ENCODE measurements around the gene CD180. TPM values are rescaled to one million over a fixed set of nuclear protein-coding genes. Genes with fewer than 3 reads are reported as not detected.

The CD180 gene
- total RNA-seq, 1 experiment from 2014 or later, result not detected

DNA sequence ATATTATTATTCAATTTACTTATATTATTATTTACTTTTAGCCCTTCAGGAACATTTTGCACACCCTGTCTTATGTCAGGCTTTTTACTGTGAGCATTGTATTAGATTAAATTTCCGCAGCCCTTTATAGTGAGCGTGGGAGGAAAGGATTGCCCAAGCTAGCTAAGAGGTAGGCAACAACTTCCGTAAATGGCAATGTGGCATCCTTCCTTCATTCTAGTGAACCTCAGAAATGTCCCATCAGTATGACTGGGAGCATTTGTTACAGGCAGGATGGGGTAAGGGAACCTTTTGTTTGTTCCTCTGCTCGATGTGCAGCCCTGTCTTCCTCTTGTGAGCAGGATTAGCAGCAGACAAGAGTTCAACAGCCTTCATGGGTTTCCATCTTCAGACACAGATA is 6.2 kb upstream of the CD180 start:
- Histone ChIP-seq H3K9me2 (ENCODE audit: insufficient read depth) (no peaks in the 10 kb centered on the region), H3K9me3 (ENCODE audit: control insufficient read depth in 1 of 2, insufficient read depth in 1 of 2, low read depth in 1 of 2, low read length in 2 of 2) (no peaks in the 10 kb centered on the region), H3K4me3 (replicated peaks in 1 of 2; ENCODE audit: low read depth in 1 of 2, low read length in 2 of 2) (no peak overlapping the region), H3K4me1 (ENCODE audit: control insufficient read depth in 1 of 2, insufficient read depth in 2 of 2, low read length in 2 of 2) (peaks cover 2 to 30% of the 10 kb centered on the region in 2 experiments), H3K27me3 (ENCODE audit: insufficient read depth, low read length) (no peaks in the 10 kb centered on the region), H3K27ac (ENCODE audit: low read depth, low read length) (no peak overlapping the region), H3K79me2 (ENCODE audit: insufficient read depth, low read length) (no peaks in the 10 kb centered on the region), H3K9ac (ENCODE audit: low read length) (no peak overlapping the region), H3K4me2 (ENCODE audit: low read length) (no peak overlapping the region), H3K36me3 (ENCODE audit: control insufficient read depth in 1 of 2, insufficient read depth in 2 of 2, low read length in 2 of 2) (no peaks in the 10 kb centered on the region), H4K20me1 (ENCODE audit: insufficient read depth) (no peaks in the 10 kb centered on the region), H2AFZ (ENCODE audit: low read depth, low read length, poor library complexity, severe bottlenecking) (no peak overlapping the region)
- TF ChIP-seq FOSL1 (IDR thresholded peaks at IDR 0.05; ENCODE audit: low read depth), result no peak
- TF ChIP-seq SRF (IDR thresholded peaks at IDR 0.05; ENCODE audit: low read depth), result no peak
- TF ChIP-seq SP1 (IDR thresholded peaks at IDR 0.05; ENCODE audit: low read depth), result no peak
- no peak for TF ChIP-seq YY1 (IDR thresholded peaks at IDR 0.05; ENCODE audit: extremely low read depth, insufficient replicate concordance, low read depth, low read length)
- TF ChIP-seq TCF7L2 (IDR thresholded peaks at IDR 0.05; ENCODE audit: borderline replicate concordance, extremely low read depth, insufficient read depth, insufficient read length), result no peak
- no peak for TF ChIP-seq POLR2AphosphoS5 (IDR thresholded peaks at IDR 0.05; ENCODE audit: low read depth, low read length)
- no peak for TF ChIP-seq CEBPB (IDR thresholded peaks at IDR 0.05; ENCODE audit: low read depth)
- no peak for TF ChIP-seq JUND (IDR thresholded peaks at IDR 0.05)
- TF ChIP-seq, protein P1, sequence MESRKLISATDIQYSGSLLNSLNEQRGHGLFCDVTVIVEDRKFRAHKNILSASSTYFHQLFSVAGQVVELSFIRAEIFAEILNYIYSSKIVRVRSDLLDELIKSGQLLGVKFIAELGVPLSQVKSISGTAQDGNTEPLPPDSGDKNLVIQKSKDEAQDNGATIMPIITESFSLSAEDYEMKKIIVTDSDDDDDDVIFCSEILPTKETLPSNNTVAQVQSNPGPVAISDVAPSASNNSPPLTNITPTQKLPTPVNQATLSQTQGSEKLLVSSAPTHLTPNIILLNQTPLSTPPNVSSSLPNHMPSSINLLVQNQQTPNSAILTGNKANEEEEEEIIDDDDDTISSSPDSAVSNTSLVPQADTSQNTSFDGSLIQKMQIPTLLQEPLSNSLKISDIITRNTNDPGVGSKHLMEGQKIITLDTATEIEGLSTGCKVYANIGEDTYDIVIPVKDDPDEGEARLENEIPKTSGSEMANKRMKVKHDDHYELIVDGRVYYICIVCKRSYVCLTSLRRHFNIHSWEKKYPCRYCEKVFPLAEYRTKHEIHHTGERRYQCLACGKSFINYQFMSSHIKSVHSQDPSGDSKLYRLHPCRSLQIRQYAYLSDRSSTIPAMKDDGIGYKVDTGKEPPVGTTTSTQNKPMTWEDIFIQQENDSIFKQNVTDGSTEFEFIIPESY (IDR thresholded peaks at IDR 0.05; ENCODE audit: extremely low read depth, insufficient replicate concordance, low read length), result no peak
- TF ChIP-seq, protein P2, sequence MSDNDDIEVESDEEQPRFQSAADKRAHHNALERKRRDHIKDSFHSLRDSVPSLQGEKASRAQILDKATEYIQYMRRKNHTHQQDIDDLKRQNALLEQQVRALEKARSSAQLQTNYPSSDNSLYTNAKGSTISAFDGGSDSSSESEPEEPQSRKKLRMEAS (IDR thresholded peaks at IDR 0.05), result no peak
- TF ChIP-seq, protein P3, sequence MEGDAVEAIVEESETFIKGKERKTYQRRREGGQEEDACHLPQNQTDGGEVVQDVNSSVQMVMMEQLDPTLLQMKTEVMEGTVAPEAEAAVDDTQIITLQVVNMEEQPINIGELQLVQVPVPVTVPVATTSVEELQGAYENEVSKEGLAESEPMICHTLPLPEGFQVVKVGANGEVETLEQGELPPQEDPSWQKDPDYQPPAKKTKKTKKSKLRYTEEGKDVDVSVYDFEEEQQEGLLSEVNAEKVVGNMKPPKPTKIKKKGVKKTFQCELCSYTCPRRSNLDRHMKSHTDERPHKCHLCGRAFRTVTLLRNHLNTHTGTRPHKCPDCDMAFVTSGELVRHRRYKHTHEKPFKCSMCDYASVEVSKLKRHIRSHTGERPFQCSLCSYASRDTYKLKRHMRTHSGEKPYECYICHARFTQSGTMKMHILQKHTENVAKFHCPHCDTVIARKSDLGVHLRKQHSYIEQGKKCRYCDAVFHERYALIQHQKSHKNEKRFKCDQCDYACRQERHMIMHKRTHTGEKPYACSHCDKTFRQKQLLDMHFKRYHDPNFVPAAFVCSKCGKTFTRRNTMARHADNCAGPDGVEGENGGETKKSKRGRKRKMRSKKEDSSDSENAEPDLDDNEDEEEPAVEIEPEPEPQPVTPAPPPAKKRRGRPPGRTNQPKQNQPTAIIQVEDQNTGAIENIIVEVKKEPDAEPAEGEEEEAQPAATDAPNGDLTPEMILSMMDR (IDR thresholded peaks at IDR 0.05 in 2 of 3, conservative IDR thresholded peaks at IDR 0.05 in 1 of 3; ENCODE audit: borderline replicate concordance in 1 of 3, insufficient read depth in 1 of 3, low read depth in 2 of 3, low read length in 2 of 3), result no peak
- no peak for TF ChIP-seq RAD21 (IDR thresholded peaks at IDR 0.05; ENCODE audit: low read depth)
- no TSS peak for BruUV-seq (replicated peaks)
- intact Hi-C loops (cut with micrococcal nuclease), result loop anchor here (10.0 kb wide), 1 partner anchor 898 kb away; no protein-coding TSS in a partner anchor
- CTCF ChIA-PET, result interaction anchor here (1.3 kb wide), 1 partner anchor 36 kb away, joined by 3 read pairs; no protein-coding TSS in a partner anchor
- ATAC-seq (no peak), DNase-seq (ENCODE audit: low read depth, low spot score) (no peak)
- RAD21 ChIA-PET (ENCODE audit: low non-redundant PET in 1 of 2, low total read pairs in 2 of 2, uncharacterized antibody in 2 of 2, unreplicated experiment in 2 of 2), result no interaction called here
- POLR2A ChIA-PET, result no interaction called here

Measured in HCT116 (cell line).